Osteoblast (primary cell): ENCODE results near the gene RB1. TPM values are rescaled to one million over a fixed set of nuclear protein-coding genes. Genes with fewer than 3 reads are reported as not detected.

ENCODE experiments used
- DNase-seq: peaks from one replicate; pipeline ENCODE4 v3.0.0; 2011; ENCODE audit warnings: low spot score, mixed read lengths; ENCODE audit not compliant: insufficient read length; ENCODE audit errors: missing footprints
- H2AFZ ChIP-seq: 2 replicates; pipeline ENCODE4 v1.6.0; 2011; ENCODE audit warnings: mild to moderate bottlenecking, low read length
- H3K27ac ChIP-seq: 2 replicates; pipeline ENCODE4 v1.5.1; 2011; ENCODE audit warnings: mild to moderate bottlenecking, low read depth, low read length, moderate library complexity
- H3K27me3 ChIP-seq: 2 replicates; pipeline ENCODE4 v1.6.0; 2012; ENCODE audit warnings: mild to moderate bottlenecking, control low read depth, inconsistent platforms, low read length, moderate library complexity; ENCODE audit not compliant: insufficient read depth
- H3K36me3 ChIP-seq: 2 replicates; pipeline ENCODE4 v1.5.1; 2011; ENCODE audit warnings: mild to moderate bottlenecking, low read length, control low read depth, moderate library complexity; ENCODE audit not compliant: insufficient read depth
- H3K4me1 ChIP-seq: 2 replicates; pipeline ENCODE4 v1.5.1; 2011; ENCODE audit warnings: mild to moderate bottlenecking, low read length, control low read depth, moderate library complexity; ENCODE audit not compliant: insufficient read depth
- H3K4me2 ChIP-seq: 2 replicates; pipeline ENCODE4 v1.6.0; 2011; ENCODE audit warnings: mild to moderate bottlenecking, low read length; ENCODE audit not compliant: insufficient read depth
- H3K4me3 ChIP-seq: fragments of 200-600 bp; sonication (generic); 3 replicates; pipeline ENCODE4 v1.5.1; 2012; ENCODE audit warnings: mild to moderate bottlenecking, low read length, inconsistent platforms; ENCODE audit not compliant: insufficient read depth
- H3K79me2 ChIP-seq: 2 replicates; pipeline ENCODE4 v1.6.0; 2012; ENCODE audit warnings: mild to moderate bottlenecking, low read length, control low read depth, inconsistent platforms; ENCODE audit not compliant: insufficient read depth
- H3K9me3 ChIP-seq: 2 replicates; pipeline ENCODE4 v1.5.1; 2011; ENCODE audit warnings: low read depth, low read length, control low read depth
- H4K20me1 ChIP-seq: 2 replicates; pipeline ENCODE4 v1.6.0; 2012; ENCODE audit warnings: mild to moderate bottlenecking, low read length, control low read depth; ENCODE audit not compliant: insufficient read depth
- CTCF ChIP-seq: IDR thresholded peaks from 2 replicates; pipeline ENCODE4 v1.5.1; 2011; ENCODE audit warnings: mild to moderate bottlenecking, low read depth, low read length, moderate library complexity; ENCODE audit errors: extremely low read depth
- total RNA-seq: library from RNA; depleted of rRNA; stranded (reverse); fragments of >200 nt; gene quantifications from 2 replicates; pipeline ENCODE4 v1.2.3, GENCODE V29; 2012

RB1 gene
- total RNA-seq, 1 donor, result 33.3 TPM

GRCh38 chr13:48405875-48406274, 102.3 kb downstream of the RB1 start:
- H2AFZ ChIP-seq, result no peak overlapping the region
- H3K27me3 ChIP-seq, result no peaks in the 10 kb centered on the region
- peaks cover 27% of the 10 kb centered on the region for H3K79me2 ChIP-seq
- no peak for TF ChIP-seq CTCF
- H4K20me1 ChIP-seq, result no peaks in the 10 kb centered on the region
- H3K4me2 ChIP-seq, result no peak overlapping the region
- no peak overlapping the region for H3K4me3 ChIP-seq
- no peaks in the 10 kb centered on the region for H3K9me3 ChIP-seq
- peaks cover 5% of the 10 kb centered on the region for H3K36me3 ChIP-seq
- H3K4me1 ChIP-seq, result peaks cover 25% of the 10 kb centered on the region
- no peak overlapping the region for H3K27ac ChIP-seq
- DNase-seq, result no peak

DNA sequence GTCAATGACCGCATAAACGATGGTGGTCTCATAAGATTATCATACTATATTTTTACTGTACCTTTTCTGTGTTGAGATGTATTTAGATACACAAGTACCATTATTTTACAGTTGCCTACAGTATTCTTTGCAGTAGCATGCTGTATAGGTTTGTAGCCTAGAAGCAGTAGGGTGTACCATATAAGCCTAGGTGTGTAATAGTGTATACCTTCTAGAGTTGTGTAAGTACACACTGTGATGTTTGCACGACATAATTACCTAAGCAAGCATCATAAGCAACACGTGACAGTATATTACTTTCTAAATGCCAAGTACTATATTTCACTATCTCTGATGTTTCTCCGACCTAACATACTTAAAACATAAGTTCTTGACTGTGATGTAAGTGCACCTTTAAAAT, 106.6 kb downstream of the RB1 start:
- no peak for DNase-seq
- no peak for TF ChIP-seq CTCF
- Histone ChIP-seq H3K4me2 (peak overlapping the region; percentile 95), H3K79me2 (peaks cover 42% of the 10 kb centered on the region), H3K9me3 (no peaks in the 10 kb centered on the region), H3K4me1 (peaks cover 11% of the 10 kb centered on the region), H2AFZ (no peak overlapping the region), H3K27me3 (no peaks in the 10 kb centered on the region), H4K20me1 (no peaks in the 10 kb centered on the region), H3K4me3 (peak overlapping the region; percentile 53), H3K27ac (peak overlapping the region; percentile 17), H3K36me3 (no peaks in the 10 kb centered on the region)

DNA sequence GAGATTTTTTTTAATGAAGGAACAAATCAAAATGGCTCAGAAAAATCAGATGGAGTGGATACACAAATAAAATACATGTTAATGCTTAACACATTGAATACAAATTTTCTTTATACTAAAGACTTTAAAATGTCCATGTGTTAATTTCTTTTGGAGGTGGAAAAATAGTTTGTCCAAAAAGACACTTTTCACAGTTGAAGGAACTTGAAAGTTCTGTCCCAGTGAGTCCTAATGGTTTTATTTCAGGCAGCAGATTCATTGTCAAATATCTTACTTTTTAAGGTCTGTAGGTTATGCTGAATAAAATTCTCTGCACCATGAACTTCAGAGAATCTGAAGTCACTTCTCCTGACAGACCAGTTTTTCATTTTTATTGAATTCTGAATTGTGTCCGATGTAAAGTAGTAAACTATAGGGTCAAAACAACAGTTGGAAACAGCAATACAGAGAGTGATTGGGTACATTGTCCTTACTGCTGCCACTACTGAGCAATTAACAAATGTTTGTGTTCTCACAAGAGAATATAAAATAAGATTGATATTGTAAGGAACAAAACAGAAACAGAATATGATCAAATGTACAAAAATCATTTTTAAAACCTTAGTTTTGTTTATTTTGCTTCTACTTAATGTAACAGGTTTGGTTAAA, 107.7 kb downstream of the RB1 start:
- no peak for TF ChIP-seq CTCF
- no peak overlapping the region for H2AFZ ChIP-seq
- H3K4me2 ChIP-seq, result peak overlapping the region; percentile 95
- DNase-seq, result no peak
- peaks cover 11% of the 10 kb centered on the region for H3K4me1 ChIP-seq
- H3K79me2 ChIP-seq, result peaks cover 38% of the 10 kb centered on the region
- H3K27ac ChIP-seq, result peak overlapping the region; percentile 89
- H3K4me3 ChIP-seq, result peak overlapping the region; percentile 79
- H3K27me3 ChIP-seq, result no peaks in the 10 kb centered on the region
- H4K20me1 ChIP-seq, result no peaks in the 10 kb centered on the region
- H3K36me3 ChIP-seq, result no peaks in the 10 kb centered on the region
- no peaks in the 10 kb centered on the region for H3K9me3 ChIP-seq

DNA sequence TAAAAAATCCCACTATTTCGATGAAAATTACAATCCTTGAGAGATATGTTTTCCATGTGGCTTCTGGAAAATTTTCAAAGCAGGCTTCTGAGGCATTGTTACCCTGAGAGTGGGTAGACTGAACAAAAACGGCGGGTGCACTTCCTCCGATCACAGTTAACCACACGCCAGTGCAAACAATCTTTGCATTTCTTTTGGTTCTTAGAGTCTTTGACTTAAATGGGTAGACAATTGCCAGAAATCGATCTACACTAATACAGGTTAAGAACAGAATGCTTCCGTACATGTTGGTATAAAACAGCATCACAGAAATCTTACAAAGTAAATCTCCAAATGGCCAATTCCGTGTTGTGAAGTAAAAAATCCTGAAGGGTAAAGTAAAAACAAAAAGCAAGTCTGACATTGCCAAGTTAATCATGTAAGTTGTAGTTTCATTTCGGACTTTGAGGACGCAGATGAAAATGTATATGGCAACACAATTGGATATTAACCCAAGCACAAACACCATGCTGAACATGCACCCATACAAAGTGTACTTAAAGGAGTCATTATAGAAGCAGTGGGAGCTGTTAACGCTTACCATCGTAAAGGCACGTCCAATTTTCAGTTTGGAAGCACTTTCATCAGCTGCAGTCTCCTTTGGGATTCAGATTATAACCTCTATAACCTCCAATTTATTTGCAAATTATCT, 108.4 kb downstream of the RB1 start:
- Histone ChIP-seq H3K27ac (peak overlapping the region; percentile 89), H3K4me2 (peak overlapping the region; percentile 95), H3K9me3 (no peaks in the 10 kb centered on the region), H3K79me2 (peaks cover 36% of the 10 kb centered on the region), H3K4me1 (peaks cover 11% of the 10 kb centered on the region), H4K20me1 (no peaks in the 10 kb centered on the region), H3K36me3 (peaks cover 2% of the 10 kb centered on the region), H3K27me3 (no peaks in the 10 kb centered on the region), H2AFZ (peak overlapping the region; percentile 36), H3K4me3 (peak overlapping the region; percentile 79)
- no peak for DNase-seq
- no peak for TF ChIP-seq CTCF
